Endothelial cell (in vitro differentiated cells): ENCODE results near the gene CRYZ. TPM values are rescaled to one million over a fixed set of nuclear protein-coding genes. Genes with fewer than 3 reads are reported as not detected.

Experiments
- DNase-seq: peaks from one replicate; pipeline ENCODE4 v3.0.0; 2021; ENCODE audit warnings: low spot score
- H3K27ac Mint-ChIP-seq: one replicate; pipeline ENCODE4 v1.8.0; 2021; ENCODE audit warnings: mixed read lengths, inconsistent platforms; ENCODE audit not compliant: unreplicated experiment
- H3K27me3 Mint-ChIP-seq: one replicate; pipeline ENCODE4 v1.8.0; 2021; ENCODE audit warnings: mild to moderate bottlenecking, moderate library complexity, mixed read lengths, inconsistent platforms; ENCODE audit not compliant: unreplicated experiment
- H3K36me3 Mint-ChIP-seq: one replicate; pipeline ENCODE4 v1.8.0; 2021; ENCODE audit warnings: mild to moderate bottlenecking, low read depth, mixed read lengths, inconsistent platforms; ENCODE audit not compliant: unreplicated experiment
- H3K4me1 Mint-ChIP-seq: one replicate; pipeline ENCODE4 v1.8.0; 2021; ENCODE audit warnings: mild to moderate bottlenecking, mixed read lengths, inconsistent platforms; ENCODE audit not compliant: unreplicated experiment
- H3K4me3 Mint-ChIP-seq: one replicate; pipeline ENCODE4 v1.8.0; 2021; ENCODE audit warnings: mild to moderate bottlenecking, mixed read lengths, inconsistent platforms; ENCODE audit not compliant: unreplicated experiment
- H3K9me3 Mint-ChIP-seq: one replicate; pipeline ENCODE4 v1.8.0; 2021; ENCODE audit warnings: mixed read lengths, inconsistent platforms; ENCODE audit not compliant: unreplicated experiment
- total RNA-seq: library from RNA; stranded (reverse); fragmentation: NEBNext Ultra II Directional; extraction: Animal tissue kit (Norgen Biotek cat#: 25700); gene quantifications from one replicate; pipeline ENCODE4 v1.2.1, GENCODE V29; 2021; ENCODE audit not compliant: unreplicated experiment
- TF ChIP-seq, protein P1 (sequence below): fragments of 200-600 bp; sonication (generic); IDR thresholded peaks from one replicate; pipeline ENCODE4 v1.5.0; 2021; ENCODE audit warnings: antibody characterized with exemption; ENCODE audit not compliant: unreplicated experiment

Gene CRYZ
- total RNA-seq, 1 donor from 2014 or later, result 31.7 TPM

DNA sequence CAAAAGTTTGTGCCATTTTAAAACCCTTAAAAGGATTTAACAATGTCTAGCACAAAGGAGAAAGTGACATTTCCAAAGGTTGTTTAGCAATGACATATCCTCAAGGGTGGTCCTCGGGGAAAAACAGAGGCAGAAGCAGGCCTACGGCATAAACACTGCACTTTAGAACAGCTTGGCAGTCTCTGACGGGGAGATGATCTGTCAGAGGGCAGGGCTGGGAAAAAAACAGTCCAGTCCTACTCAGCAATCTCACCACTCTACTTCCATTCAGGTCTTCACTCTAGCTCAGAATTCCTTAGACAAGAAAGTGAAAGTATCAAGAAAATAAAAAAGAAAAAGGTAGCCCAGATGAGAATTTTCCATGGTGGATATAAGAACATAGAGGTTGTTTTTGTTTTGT lies 4.1 kb downstream of the CRYZ start:
- H3K27ac Mint-ChIP-seq, result no peak overlapping the region
- no peak for DNase-seq
- no peak overlapping the region for H3K4me3 Mint-ChIP-seq
- H3K9me3 Mint-ChIP-seq, result peaks cover 9% of the 10 kb centered on the region
- TF ChIP-seq, protein P1, sequence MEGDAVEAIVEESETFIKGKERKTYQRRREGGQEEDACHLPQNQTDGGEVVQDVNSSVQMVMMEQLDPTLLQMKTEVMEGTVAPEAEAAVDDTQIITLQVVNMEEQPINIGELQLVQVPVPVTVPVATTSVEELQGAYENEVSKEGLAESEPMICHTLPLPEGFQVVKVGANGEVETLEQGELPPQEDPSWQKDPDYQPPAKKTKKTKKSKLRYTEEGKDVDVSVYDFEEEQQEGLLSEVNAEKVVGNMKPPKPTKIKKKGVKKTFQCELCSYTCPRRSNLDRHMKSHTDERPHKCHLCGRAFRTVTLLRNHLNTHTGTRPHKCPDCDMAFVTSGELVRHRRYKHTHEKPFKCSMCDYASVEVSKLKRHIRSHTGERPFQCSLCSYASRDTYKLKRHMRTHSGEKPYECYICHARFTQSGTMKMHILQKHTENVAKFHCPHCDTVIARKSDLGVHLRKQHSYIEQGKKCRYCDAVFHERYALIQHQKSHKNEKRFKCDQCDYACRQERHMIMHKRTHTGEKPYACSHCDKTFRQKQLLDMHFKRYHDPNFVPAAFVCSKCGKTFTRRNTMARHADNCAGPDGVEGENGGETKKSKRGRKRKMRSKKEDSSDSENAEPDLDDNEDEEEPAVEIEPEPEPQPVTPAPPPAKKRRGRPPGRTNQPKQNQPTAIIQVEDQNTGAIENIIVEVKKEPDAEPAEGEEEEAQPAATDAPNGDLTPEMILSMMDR, result no peak
- H3K27me3 Mint-ChIP-seq, result peaks cover 4% of the 10 kb centered on the region
- peaks cover 33% of the 10 kb centered on the region for H3K36me3 Mint-ChIP-seq
- peaks cover 7% of the 10 kb centered on the region for H3K4me1 Mint-ChIP-seq

DNA sequence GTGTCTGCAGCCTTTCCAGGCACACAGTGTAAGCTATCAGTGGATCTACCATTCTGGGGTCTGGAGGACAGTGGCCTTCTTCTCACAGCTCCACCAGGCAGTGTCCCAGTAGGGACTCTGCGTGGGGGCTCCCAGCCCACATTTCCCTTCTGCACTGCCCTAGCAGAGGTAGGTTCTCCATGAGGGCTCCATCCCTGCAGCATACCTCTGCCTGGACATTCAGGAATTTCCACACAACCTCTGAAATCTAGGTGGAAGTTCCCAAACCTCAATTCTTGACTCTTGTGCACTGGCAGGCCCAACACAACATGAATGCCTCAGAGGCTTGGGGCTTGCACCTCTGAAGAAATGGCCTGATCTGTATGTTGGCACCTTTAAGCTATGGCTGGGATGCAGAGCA lies 6.8 kb downstream of the CRYZ start:
- peaks cover 4% of the 10 kb centered on the region for H3K27me3 Mint-ChIP-seq
- no peak overlapping the region for H3K27ac Mint-ChIP-seq
- peaks cover 34% of the 10 kb centered on the region for H3K36me3 Mint-ChIP-seq
- no peaks in the 10 kb centered on the region for H3K4me1 Mint-ChIP-seq
- TF ChIP-seq, protein P1, result no peak
- peaks cover 9% of the 10 kb centered on the region for H3K9me3 Mint-ChIP-seq
- H3K4me3 Mint-ChIP-seq, result no peak overlapping the region
- DNase-seq, result no peak

DNA sequence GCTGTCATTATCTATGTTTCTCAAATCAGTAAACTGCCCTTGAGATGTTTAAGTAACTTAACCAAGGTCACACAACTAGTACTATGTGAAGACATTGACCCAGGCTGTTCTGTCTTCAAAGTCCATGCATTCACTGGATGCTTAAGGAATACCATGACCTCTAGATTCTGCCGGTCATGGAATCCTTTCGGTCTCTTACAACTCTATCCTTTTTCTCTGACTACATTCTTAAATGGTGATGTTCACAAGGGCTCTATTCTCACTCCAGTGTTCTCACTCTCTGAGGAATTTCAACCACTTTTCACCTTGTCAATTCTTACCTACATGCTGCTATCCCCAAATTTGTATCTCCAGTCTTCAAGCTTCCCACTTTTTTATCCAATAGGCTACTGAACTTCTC lies 15.2 kb downstream of the CRYZ start:
- H3K4me3 Mint-ChIP-seq, result no peak overlapping the region
- no peaks in the 10 kb centered on the region for H3K9me3 Mint-ChIP-seq
- H3K4me1 Mint-ChIP-seq, result no peaks in the 10 kb centered on the region
- H3K27ac Mint-ChIP-seq, result no peak overlapping the region
- H3K27me3 Mint-ChIP-seq, result no peaks in the 10 kb centered on the region
- H3K36me3 Mint-ChIP-seq, result peaks cover 9% of the 10 kb centered on the region
- TF ChIP-seq, protein P1, result no peak
- DNase-seq, result no peak

GRCh38 chr1:74716822-74717221 lies 16.0 kb downstream of the CRYZ start:
- no peaks in the 10 kb centered on the region for H3K9me3 Mint-ChIP-seq
- TF ChIP-seq, protein P1, result no peak
- no peak for DNase-seq
- peaks cover 9% of the 10 kb centered on the region for H3K36me3 Mint-ChIP-seq
- no peak overlapping the region for H3K4me3 Mint-ChIP-seq
- H3K27me3 Mint-ChIP-seq, result no peaks in the 10 kb centered on the region
- no peaks in the 10 kb centered on the region for H3K4me1 Mint-ChIP-seq
- no peak overlapping the region for H3K27ac Mint-ChIP-seq

DNA sequence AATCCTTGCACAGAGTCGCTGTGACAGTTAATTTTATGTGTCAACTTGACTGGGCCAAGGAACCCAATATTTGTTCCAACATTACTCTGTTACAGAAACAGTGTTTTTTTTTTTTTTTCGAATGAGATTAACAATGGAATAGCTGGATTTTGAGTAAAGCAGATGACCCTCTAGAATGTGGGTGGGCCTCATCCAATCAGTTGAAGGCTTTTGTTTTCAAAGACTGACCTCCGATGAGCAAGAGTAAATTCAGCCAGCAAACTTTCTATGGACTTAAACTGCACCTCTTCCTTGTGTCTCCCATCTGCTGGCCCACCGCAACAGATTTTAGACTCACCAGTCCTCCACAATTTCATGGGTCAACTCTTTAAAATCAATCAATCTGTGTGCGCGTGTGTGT lies 17.0 kb downstream of the CRYZ start:
- Mint-ChIP-seq H3K36me3 (peaks cover 9% of the 10 kb centered on the region), H3K27me3 (no peaks in the 10 kb centered on the region), H3K9me3 (no peaks in the 10 kb centered on the region), H3K4me1 (no peaks in the 10 kb centered on the region), H3K4me3 (no peak overlapping the region), H3K27ac (no peak overlapping the region)
- DNase-seq, result no peak
- TF ChIP-seq, protein P1, result no peak
